B cell (primary cell): ENCODE results near the gene RFC5. TPM values are rescaled to one million over a fixed set of nuclear protein-coding genes. Genes with fewer than 3 reads are reported as not detected.

Experiments used
- ATAC-seq: fragments of 200-7000 bp; cut with Tn5 transposase; one replicate; pipeline ENCODE4 v1.10.0; 2021; ENCODE audit warnings: low read depth, mild to moderate bottlenecking, moderate number of reproducible peaks, moderate library complexity
- CTCF ChIA-PET: fragments of 350-600 bp; sonication (Branson Sonifier 250); formaldehyde crosslinking; loops from one replicate; lab custom pipeline; 2021; ENCODE audit warnings: antibody characterized with exemption, inconsistent platforms; lab: Charles Lee
- POLR2A ChIA-PET: fragments of 350-600 bp; sonication (Branson Sonifier 250); formaldehyde crosslinking; loops from one replicate; lab custom pipeline; 2021; ENCODE audit warnings: antibody characterized with exemption; lab: Charles Lee
- DNase-seq: peaks from one replicate; pipeline ENCODE4 v3.0.0; 2013
- H2AFZ ChIP-seq: 2 replicates; pipeline ENCODE4 v1.6.1; 2012; ENCODE audit warnings: mild to moderate bottlenecking, low read depth, low read length; ENCODE audit not compliant: insufficient read depth, poor library complexity, severe bottlenecking
- H3K27ac ChIP-seq, 2 donors: 1 replicate in 1 of 2; 2 replicates in 1 of 2; pipeline ENCODE4 v1.5.1; 2012 to 2013; ENCODE audit warnings: low read length in 2 of 2, mild to moderate bottlenecking in 2 of 2, moderate library complexity in 1 of 2
- H3K27me3 ChIP-seq, 4 experiments: fragments of 200-600 bp in 1 of 4; sonication (generic) in 1 of 4; replicated peaks in 1 of 4; 1 replicate in 2 of 4; 2 replicates in 2 of 4; pipeline versions ENCODE4 v1.6.1 to v1.7.0; 2013 to 2016; ENCODE audit warnings: low read length in 3 of 4, mild to moderate bottlenecking in 2 of 4, mixed read lengths in 1 of 4, moderate library complexity in 1 of 4; ENCODE audit not compliant: insufficient read depth in 4 of 4, control insufficient read depth in 3 of 4; ENCODE audit errors: control extremely low read depth in 1 of 4
- H3K36me3 ChIP-seq, 2 experiments: replicated peaks in 1 of 2; 1 replicate in 1 of 2; 2 replicates in 1 of 2; pipeline versions ENCODE4 v1.6.1 to v1.7.1; 2013; ENCODE audit warnings: low read length in 1 of 2; ENCODE audit not compliant: insufficient read depth in 2 of 2, control insufficient read depth in 1 of 2; ENCODE audit errors: control extremely low read depth in 1 of 2, extremely low read depth in 1 of 2
- H3K4me1 ChIP-seq, 2 donors: fragments of 200-600 bp in 1 of 2; sonication (generic) in 1 of 2; 1 replicate in 1 of 2; 2 replicates in 1 of 2; pipeline versions ENCODE4 v1.5.1 to v1.6.1; 2013 to 2017; ENCODE audit warnings: low read length in 2 of 2; ENCODE audit not compliant: control insufficient read depth in 2 of 2, insufficient read depth in 2 of 2
- H3K4me2 ChIP-seq: replicated peaks from 2 replicates; pipeline ENCODE3; 2012; ENCODE audit warnings: mild to moderate bottlenecking, low read depth, low read length; ENCODE audit not compliant: poor library complexity, severe bottlenecking
- H3K4me3 ChIP-seq, 5 experiments: fragments of 200-600 bp in 1 of 5; sonication (generic) in 1 of 5; 1 replicate in 3 of 5; 2 replicates in 2 of 5; pipeline versions ENCODE4 v1.5.1 to v1.7.0; 2011 to 2016; ENCODE audit warnings: low read length in 4 of 5, mild to moderate bottlenecking in 4 of 5, low read depth in 2 of 5, control low read depth in 1 of 5, moderate library complexity in 1 of 5; ENCODE audit not compliant: insufficient read depth in 1 of 5; ENCODE audit errors: control extremely low read depth in 1 of 5, extremely low read depth in 1 of 5
- H3K79me2 ChIP-seq: fragments of 200-600 bp; sonication (generic); one replicate; pipeline ENCODE4 v1.6.0; 2016; ENCODE audit warnings: low read length; ENCODE audit not compliant: control insufficient read depth, insufficient read depth
- H3K9ac ChIP-seq: fragments of 200-600 bp; sonication (generic); 2 replicates; pipeline ENCODE4 v1.6.1; 2017; ENCODE audit warnings: mild to moderate bottlenecking, low read length, moderate library complexity
- H3K9me3 ChIP-seq, 3 donors: one replicate each; pipeline versions ENCODE4 v1.6.1 to v1.7.1; 2013; ENCODE audit warnings: low read length in 2 of 3; ENCODE audit not compliant: control insufficient read depth in 2 of 3, insufficient read depth in 1 of 3; ENCODE audit errors: control extremely low read depth in 1 of 3
- H4K20me1 ChIP-seq: 2 replicates; pipeline ENCODE4 v1.6.0; 2012; ENCODE audit warnings: mild to moderate bottlenecking, low read length; ENCODE audit not compliant: insufficient read depth, control insufficient read depth, poor library complexity, severe bottlenecking
- H3K27ac Mint-ChIP-seq: one replicate; pipeline ENCODE4 v1.8.0; 2021; ENCODE audit warnings: mixed read lengths
- H3K27me3 Mint-ChIP-seq: one replicate; pipeline ENCODE4 v1.8.0; 2021; ENCODE audit warnings: mixed read lengths
- H3K4me1 Mint-ChIP-seq: one replicate; pipeline ENCODE4 v1.8.0; 2021; ENCODE audit warnings: mixed read lengths
- H3K4me3 Mint-ChIP-seq: one replicate; pipeline ENCODE4 v1.8.0; 2021; ENCODE audit warnings: mixed read lengths
- H3K9me3 Mint-ChIP-seq: one replicate; pipeline ENCODE4 v1.8.0; 2022; ENCODE audit warnings: mixed read lengths; ENCODE audit not compliant: insufficient read depth
- EZH2 ChIP-seq: IDR thresholded peaks from 2 replicates; pipeline ENCODE4 v1.6.1; 2012; ENCODE audit warnings: borderline replicate concordance, low read depth, mild to moderate bottlenecking, moderate library complexity, low read length; ENCODE audit not compliant: insufficient read depth, poor library complexity, severe bottlenecking
- WGBS: methylation state at CpG from one replicate; pipeline ENCODE4 v1.1.5; 2013; ENCODE audit warnings: missing lambda C conversion rate; ENCODE audit not compliant: insufficient coverage; 5-methylcytosine and 5-hydroxymethylcytosine counted together
- intact Hi-C: fragments of 100-400 bp; cut with micrococcal nuclease; formaldehyde crosslinking; loops from one replicate; pipeline ENCODE4 v1.10.0; 2022
- polyA plus RNA-seq: library from polyadenylated mRNA; depleted of rRNA; stranded (reverse); fragments of >200 nt; gene quantifications from 2 replicates; pipeline ENCODE4 v1.2.3, GENCODE V29; 2012
- total RNA-seq, 2 donors: library from RNA; stranded (reverse); fragments of 120-200 nt in 1 of 2; gene quantifications; 1 replicate in 1 of 2; 2 replicates in 1 of 2; pipeline versions ENCODE4 v1.2.3 to v1.2.4, GENCODE V29; 2013 to 2022
- TF ChIP-seq, protein P1 (sequence below): fragments of 200-600 bp; IDR thresholded peaks from one replicate; pipeline ENCODE4 v1.8.0; 2022; ENCODE audit warnings: antibody characterized with exemption, mild to moderate bottlenecking

The RFC5 gene
- total and polyA plus RNA-seq, 2 donors (not counting 1 experiment from before 2014, with no cell fraction given), result 22.7 to 23.2 TPM

DNA sequence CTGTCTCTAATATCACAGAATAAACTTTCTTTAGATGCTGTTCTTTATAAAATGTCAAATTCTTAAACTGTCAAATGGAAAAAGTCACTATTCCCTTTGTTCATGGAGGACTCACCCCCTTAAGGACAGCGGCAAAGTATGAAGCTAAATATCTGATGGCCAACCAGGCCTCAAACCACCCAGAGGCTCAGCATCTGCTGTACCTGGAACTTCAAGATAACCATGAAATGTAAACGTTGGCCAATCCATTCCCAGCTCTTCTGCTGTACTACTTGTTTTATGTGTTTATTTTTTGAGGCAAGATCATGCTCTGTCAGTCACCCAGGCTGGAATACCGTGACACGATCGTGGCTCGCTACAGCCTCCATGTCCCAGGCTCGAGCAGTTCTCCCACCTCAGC is 15.7 kb downstream of the RFC5 start:
- peaks cover 0 to 51% of the 10 kb centered on the region in 2 experiments for H3K36me3 ChIP-seq
- H3K4me3 ChIP-seq, result no peak overlapping the region
- no peak for ATAC-seq
- intact Hi-C loops, result loop anchor here (10.0 kb wide), 1 partner anchor 157 kb away; no protein-coding TSS in a partner anchor
- no peak overlapping the region for H3K4me2 ChIP-seq
- ChIA-PET POLR2A (no interaction called here), CTCF (no interaction called here)
- Mint-ChIP-seq H3K9me3 (no peaks in the 10 kb centered on the region), H3K4me1 (peaks cover 15% of the 10 kb centered on the region), H3K27ac (no peak overlapping the region), H3K27me3 (no peaks in the 10 kb centered on the region), H3K4me3 (no peak overlapping the region)
- no peaks in the 10 kb centered on the region for H3K27me3 ChIP-seq
- 80% methylated on average over 2 of the region's 7 CpGs for WGBS
- H3K9me3 ChIP-seq, result no peaks in the 10 kb centered on the region
- no peak overlapping the region for H3K9ac ChIP-seq
- DNase-seq, result no peak
- no peak for TF ChIP-seq EZH2
- TF ChIP-seq, protein P1, sequence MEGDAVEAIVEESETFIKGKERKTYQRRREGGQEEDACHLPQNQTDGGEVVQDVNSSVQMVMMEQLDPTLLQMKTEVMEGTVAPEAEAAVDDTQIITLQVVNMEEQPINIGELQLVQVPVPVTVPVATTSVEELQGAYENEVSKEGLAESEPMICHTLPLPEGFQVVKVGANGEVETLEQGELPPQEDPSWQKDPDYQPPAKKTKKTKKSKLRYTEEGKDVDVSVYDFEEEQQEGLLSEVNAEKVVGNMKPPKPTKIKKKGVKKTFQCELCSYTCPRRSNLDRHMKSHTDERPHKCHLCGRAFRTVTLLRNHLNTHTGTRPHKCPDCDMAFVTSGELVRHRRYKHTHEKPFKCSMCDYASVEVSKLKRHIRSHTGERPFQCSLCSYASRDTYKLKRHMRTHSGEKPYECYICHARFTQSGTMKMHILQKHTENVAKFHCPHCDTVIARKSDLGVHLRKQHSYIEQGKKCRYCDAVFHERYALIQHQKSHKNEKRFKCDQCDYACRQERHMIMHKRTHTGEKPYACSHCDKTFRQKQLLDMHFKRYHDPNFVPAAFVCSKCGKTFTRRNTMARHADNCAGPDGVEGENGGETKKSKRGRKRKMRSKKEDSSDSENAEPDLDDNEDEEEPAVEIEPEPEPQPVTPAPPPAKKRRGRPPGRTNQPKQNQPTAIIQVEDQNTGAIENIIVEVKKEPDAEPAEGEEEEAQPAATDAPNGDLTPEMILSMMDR, result no peak
- H2AFZ ChIP-seq, result no peak overlapping the region
- H3K27ac ChIP-seq, result no peak overlapping the region
- H4K20me1 ChIP-seq, result no peaks in the 10 kb centered on the region
- H3K4me1 ChIP-seq, result peaks cover 8 to 10% of the 10 kb centered on the region in 2 donors
- H3K79me2 ChIP-seq, result no peaks in the 10 kb centered on the region

GRCh38 chr12:118033323-118033722 is 16.8 kb downstream of the RFC5 start:
- no peaks in the 10 kb centered on the region for H3K79me2 ChIP-seq
- CTCF ChIA-PET, result no interaction called here
- H3K9me3 ChIP-seq, result no peaks in the 10 kb centered on the region
- H3K4me3 ChIP-seq, result no peak overlapping the region
- TF ChIP-seq, protein P1, result no peak
- no peak for TF ChIP-seq EZH2
- DNase-seq (no peak), ATAC-seq (no peak)
- no peak overlapping the region for H3K27ac Mint-ChIP-seq
- H2AFZ ChIP-seq, result no peak overlapping the region
- peaks cover 0 to 52% of the 10 kb centered on the region in 2 experiments for H3K36me3 ChIP-seq
- H3K4me2 ChIP-seq, result no peak overlapping the region
- 100% methylated on average over 2 of the region's 5 CpGs for WGBS
- H3K27me3 Mint-ChIP-seq, result no peaks in the 10 kb centered on the region
- no peaks in the 10 kb centered on the region for H3K27me3 ChIP-seq
- POLR2A ChIA-PET, result no interaction called here
- no peaks in the 10 kb centered on the region for H3K9me3 Mint-ChIP-seq
- peaks cover 8 to 10% of the 10 kb centered on the region in 2 donors for H3K4me1 ChIP-seq
- no peak overlapping the region for H3K27ac ChIP-seq
- H3K9ac ChIP-seq, result no peak overlapping the region
- intact Hi-C loops, result loop anchor here (10.0 kb wide), 1 partner anchor 159 kb away; no protein-coding TSS in a partner anchor
- no peak overlapping the region for H3K4me3 Mint-ChIP-seq
- peaks cover 15% of the 10 kb centered on the region for H3K4me1 Mint-ChIP-seq
- no peaks in the 10 kb centered on the region for H4K20me1 ChIP-seq
